Activated naive CD8-positive, alpha-beta T cell treated with anti-CD3 and anti-CD28 coated beads, Interleukin-2, amount 50 U/mL, for 24 hours (primary cell): ENCODE data around the gene CLVS2.

Source experiments
- ATAC-seq: fragments of 150-1000 bp; cut with Tn5 transposase; one replicate; pipeline ENCODE4 v1.10.0; 2021
- DNase-seq: peaks from one replicate; pipeline ENCODE4 v3.0.0; 2021
- H3K27ac Mint-ChIP-seq: one replicate; pipeline ENCODE4 v1.8.0; 2021; ENCODE audit warnings: mild to moderate bottlenecking, mixed read lengths
- H3K27me3 Mint-ChIP-seq: one replicate; pipeline ENCODE4 v1.8.0; 2021; ENCODE audit warnings: mixed read lengths
- H3K36me3 Mint-ChIP-seq: one replicate; pipeline ENCODE4 v1.8.0; 2021; ENCODE audit warnings: low read depth, mixed read lengths
- H3K4me1 Mint-ChIP-seq: one replicate; pipeline ENCODE4 v1.8.0; 2021; ENCODE audit warnings: mixed read lengths
- H3K4me3 Mint-ChIP-seq: one replicate; pipeline ENCODE4 v1.8.0; 2021; ENCODE audit warnings: mild to moderate bottlenecking, moderate library complexity, mixed read lengths
- H3K9me3 Mint-ChIP-seq: one replicate; pipeline ENCODE4 v1.8.0; 2021; ENCODE audit warnings: mixed read lengths

Gene CLVS2

DNA sequence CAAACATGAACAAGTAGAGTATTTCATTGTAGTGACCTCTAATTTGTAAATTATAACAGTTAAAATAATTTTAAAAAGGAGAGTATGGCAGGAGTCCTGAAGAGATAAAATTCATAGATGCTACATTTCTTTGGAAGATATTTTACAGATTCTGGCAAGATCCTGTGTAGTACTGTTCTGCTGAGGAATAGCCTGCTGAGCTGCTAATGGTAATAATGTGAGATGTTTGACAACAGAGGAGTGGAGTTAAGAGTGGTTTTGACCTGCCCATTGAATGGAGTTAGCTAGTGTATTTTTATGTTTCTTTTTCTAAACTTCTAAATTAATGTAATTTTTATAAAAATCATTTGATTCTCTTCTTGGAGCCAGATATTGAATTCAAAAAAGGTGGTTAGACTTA lies 11.8 kb downstream of the CLVS2 start:
- Mint-ChIP-seq H3K9me3 (no peaks in the 10 kb centered on the region), H3K4me3 (no peak overlapping the region), H3K27ac (no peak overlapping the region), H3K27me3 (no peaks in the 10 kb centered on the region), H3K4me1 (no peaks in the 10 kb centered on the region), H3K36me3 (no peaks in the 10 kb centered on the region)
- no peak for ATAC-seq
- no peak for DNase-seq

DNA sequence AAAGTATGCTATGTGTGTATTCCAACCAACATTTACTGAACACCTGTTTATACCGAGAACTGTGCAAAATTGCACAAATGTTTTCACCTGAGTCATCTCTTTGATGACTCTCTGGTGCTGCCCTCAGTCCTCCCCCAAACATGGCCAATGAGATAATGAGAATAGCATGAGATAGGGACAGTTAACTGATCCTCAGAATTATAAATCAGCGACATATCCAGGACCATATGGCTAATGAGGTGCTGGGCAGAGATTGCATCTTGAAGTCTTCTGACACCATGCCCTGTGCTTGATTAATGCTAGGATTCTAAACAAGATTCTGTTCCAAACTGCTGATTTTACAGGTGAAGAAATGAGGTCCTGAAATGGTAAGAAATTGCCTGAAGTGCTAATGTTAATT lies 13.0 kb downstream of the CLVS2 start:
- no peaks in the 10 kb centered on the region for H3K27me3 Mint-ChIP-seq
- no peak for ATAC-seq
- no peak for DNase-seq
- H3K36me3 Mint-ChIP-seq, result no peaks in the 10 kb centered on the region
- H3K27ac Mint-ChIP-seq, result no peak overlapping the region
- no peaks in the 10 kb centered on the region for H3K4me1 Mint-ChIP-seq
- H3K9me3 Mint-ChIP-seq, result no peaks in the 10 kb centered on the region
- H3K4me3 Mint-ChIP-seq, result no peak overlapping the region

DNA sequence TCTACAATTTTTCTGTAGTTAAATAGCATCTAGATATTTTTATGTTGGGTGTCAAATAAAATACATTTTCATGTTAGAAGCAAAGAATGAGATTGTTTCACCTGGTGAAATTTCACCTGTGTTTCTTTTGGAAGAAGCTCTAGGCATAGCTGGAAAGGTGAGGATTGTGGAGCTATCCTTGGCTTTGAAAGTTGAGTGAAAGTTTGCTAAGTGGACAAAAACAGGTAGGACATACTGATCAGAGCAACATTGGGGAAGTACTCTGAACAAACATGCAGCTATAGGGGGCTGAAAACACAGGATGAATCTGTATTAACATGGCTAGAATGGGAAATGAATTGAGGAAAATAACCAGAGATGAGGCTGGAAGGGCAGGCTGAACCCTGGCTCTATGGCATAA lies 18.8 kb downstream of the CLVS2 start:
- ATAC-seq (no peak), DNase-seq (no peak)
- Mint-ChIP-seq H3K4me3 (no peak overlapping the region), H3K36me3 (no peaks in the 10 kb centered on the region), H3K4me1 (no peaks in the 10 kb centered on the region), H3K27me3 (no peaks in the 10 kb centered on the region), H3K9me3 (no peaks in the 10 kb centered on the region), H3K27ac (no peak overlapping the region)

GRCh38 chr6:123016431-123017103 lies 20.5 kb downstream of the CLVS2 start:
- H3K27me3 Mint-ChIP-seq, result no peaks in the 10 kb centered on the region
- DNase-seq (no peak), ATAC-seq (no peak)
- no peak overlapping the region for H3K4me3 Mint-ChIP-seq
- H3K9me3 Mint-ChIP-seq, result peaks cover 5% of the 10 kb centered on the region
- H3K27ac Mint-ChIP-seq, result no peak overlapping the region
- no peaks in the 10 kb centered on the region for H3K36me3 Mint-ChIP-seq
- no peaks in the 10 kb centered on the region for H3K4me1 Mint-ChIP-seq

GRCh38 chr6:123017104-123017682 lies 21.2 kb downstream of the CLVS2 start:
- Mint-ChIP-seq H3K27me3 (no peaks in the 10 kb centered on the region), H3K27ac (no peak overlapping the region), H3K9me3 (peaks cover 5% of the 10 kb centered on the region), H3K4me3 (no peak overlapping the region), H3K36me3 (no peaks in the 10 kb centered on the region), H3K4me1 (no peaks in the 10 kb centered on the region)
- ATAC-seq (no peak), DNase-seq (no peak)

DNA sequence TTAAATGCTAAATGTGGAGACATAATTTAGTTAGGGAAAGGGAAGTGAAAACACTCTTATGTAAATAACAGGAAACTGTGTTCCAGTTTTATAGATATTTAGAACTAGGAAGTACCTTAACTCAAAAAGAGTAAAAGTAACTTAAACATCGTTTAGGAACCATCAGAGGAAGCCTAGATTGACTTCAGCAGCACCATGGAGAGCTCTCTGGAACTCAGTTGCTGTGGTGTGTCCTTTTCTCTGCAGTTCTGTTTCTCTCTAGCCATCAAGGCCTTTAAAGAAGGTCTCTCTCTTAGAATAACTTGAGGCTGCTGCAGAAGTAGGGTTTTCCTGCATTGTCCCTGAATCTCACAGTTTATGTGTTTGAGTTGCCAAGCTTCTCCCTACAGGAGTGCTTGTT lies 26.9 kb downstream of the CLVS2 start:
- H3K9me3 Mint-ChIP-seq, result peaks cover 5% of the 10 kb centered on the region
- ATAC-seq (no peak), DNase-seq (no peak)
- H3K4me1 Mint-ChIP-seq, result no peaks in the 10 kb centered on the region
- H3K27ac Mint-ChIP-seq, result no peak overlapping the region
- no peaks in the 10 kb centered on the region for H3K36me3 Mint-ChIP-seq
- no peaks in the 10 kb centered on the region for H3K27me3 Mint-ChIP-seq
- H3K4me3 Mint-ChIP-seq, result no peak overlapping the region

DNA sequence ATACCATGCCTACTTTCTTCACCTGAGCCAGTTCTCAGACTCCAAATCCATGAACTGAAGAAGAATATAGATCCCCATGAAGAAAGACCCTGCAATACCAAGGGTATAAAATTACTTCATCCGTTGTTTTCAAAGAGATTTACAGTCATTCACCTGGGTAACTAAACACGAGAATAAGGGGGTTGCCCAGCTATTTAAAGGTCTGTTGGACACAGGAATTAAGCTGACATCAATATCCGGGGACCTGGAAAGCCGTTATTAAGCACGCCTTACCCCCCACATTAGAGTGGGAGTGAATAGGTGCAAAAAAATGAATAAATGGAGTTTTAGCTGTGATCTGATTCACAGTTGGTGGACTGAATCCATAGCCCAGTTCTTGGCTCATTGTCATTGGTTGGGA lies 28.9 kb downstream of the CLVS2 start:
- H3K4me3 Mint-ChIP-seq, result no peak overlapping the region
- no peak for ATAC-seq
- no peaks in the 10 kb centered on the region for H3K4me1 Mint-ChIP-seq

DNA sequence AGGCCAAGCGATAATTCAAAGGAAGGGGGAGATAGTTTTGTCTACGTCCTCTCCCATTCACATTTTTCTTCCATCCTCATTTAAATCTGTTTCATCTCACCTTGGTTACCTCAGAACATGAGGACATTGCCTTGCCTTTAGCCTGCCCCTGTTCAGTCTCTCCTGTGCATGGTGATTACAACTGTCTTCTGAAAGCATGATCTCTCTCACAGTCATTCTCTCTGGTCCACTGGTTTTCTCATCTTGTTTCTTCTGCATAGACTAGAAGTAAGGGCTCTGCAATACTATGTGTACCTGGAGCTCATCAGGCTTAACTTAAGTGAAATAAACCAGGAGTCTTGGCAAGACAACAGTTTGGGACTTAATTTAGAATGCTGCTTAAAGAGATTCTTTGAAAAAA lies 31.4 kb downstream of the CLVS2 start:
- no peaks in the 10 kb centered on the region for H3K4me1 Mint-ChIP-seq
- H3K9me3 Mint-ChIP-seq, result no peaks in the 10 kb centered on the region
- H3K4me3 Mint-ChIP-seq, result no peak overlapping the region
- no peaks in the 10 kb centered on the region for H3K36me3 Mint-ChIP-seq
- no peak overlapping the region for H3K27ac Mint-ChIP-seq
- ATAC-seq, result no peak
- H3K27me3 Mint-ChIP-seq, result no peaks in the 10 kb centered on the region
- no peak for DNase-seq

More for the DNA sequence above, 28.9 kb downstream of the CLVS2 start:
- Mint-ChIP-seq H3K27me3 (no peaks in the 10 kb centered on the region), H3K27ac (no peak overlapping the region), H3K9me3 (peaks cover 5% of the 10 kb centered on the region), H3K36me3 (no peaks in the 10 kb centered on the region)
- no peak for DNase-seq

- DNase-seq (no peak), ATAC-seq (no peak)
- Mint-ChIP-seq H3K27ac (no peak overlapping the region), H3K9me3 (no peaks in the 10 kb centered on the region), H3K27me3 (no peaks in the 10 kb centered on the region), H3K36me3 (no peaks in the 10 kb centered on the region), H3K4me1 (no peaks in the 10 kb centered on the region), H3K4me3 (no peak overlapping the region)
Measured at GRCh38 chr6:123028263-123028662, 32.2 kb downstream of the CLVS2 start.

DNA sequence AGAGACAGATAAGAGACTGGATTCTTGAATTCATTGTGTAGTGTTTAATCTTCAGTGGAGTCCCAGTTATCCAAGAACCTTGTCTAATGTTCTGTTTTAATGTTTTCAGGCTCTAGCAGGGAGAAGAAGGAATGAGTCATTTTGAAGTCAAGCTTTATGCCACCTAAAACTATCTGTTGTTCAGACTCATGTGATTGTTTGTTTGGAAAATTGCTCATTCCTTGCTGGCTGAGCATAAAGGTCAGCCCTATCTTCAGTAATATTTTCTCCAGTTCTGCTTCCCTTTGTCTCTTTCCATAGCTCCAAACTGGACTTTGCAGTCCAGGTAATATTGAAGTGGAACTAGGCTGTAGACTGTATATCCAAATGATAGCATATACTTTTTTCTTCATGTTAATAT lies 34.2 kb downstream of the CLVS2 start:
- Mint-ChIP-seq H3K36me3 (no peaks in the 10 kb centered on the region), H3K4me3 (no peak overlapping the region)

GRCh38 chr6:123036648-123037047 lies 40.6 kb downstream of the CLVS2 start:
- no peaks in the 10 kb centered on the region for H3K9me3 Mint-ChIP-seq
- H3K4me3 Mint-ChIP-seq, result no peak overlapping the region
- H3K27ac Mint-ChIP-seq, result no peak overlapping the region
- H3K36me3 Mint-ChIP-seq, result no peaks in the 10 kb centered on the region
- H3K27me3 Mint-ChIP-seq, result no peaks in the 10 kb centered on the region
- ATAC-seq (no peak), DNase-seq (no peak)
- no peaks in the 10 kb centered on the region for H3K4me1 Mint-ChIP-seq

More for the DNA sequence above, 34.2 kb downstream of the CLVS2 start:
- DNase-seq (no peak), ATAC-seq (no peak)
- Mint-ChIP-seq H3K9me3 (no peaks in the 10 kb centered on the region), H3K27ac (no peak overlapping the region), H3K27me3 (no peaks in the 10 kb centered on the region), H3K4me1 (no peaks in the 10 kb centered on the region)

DNA sequence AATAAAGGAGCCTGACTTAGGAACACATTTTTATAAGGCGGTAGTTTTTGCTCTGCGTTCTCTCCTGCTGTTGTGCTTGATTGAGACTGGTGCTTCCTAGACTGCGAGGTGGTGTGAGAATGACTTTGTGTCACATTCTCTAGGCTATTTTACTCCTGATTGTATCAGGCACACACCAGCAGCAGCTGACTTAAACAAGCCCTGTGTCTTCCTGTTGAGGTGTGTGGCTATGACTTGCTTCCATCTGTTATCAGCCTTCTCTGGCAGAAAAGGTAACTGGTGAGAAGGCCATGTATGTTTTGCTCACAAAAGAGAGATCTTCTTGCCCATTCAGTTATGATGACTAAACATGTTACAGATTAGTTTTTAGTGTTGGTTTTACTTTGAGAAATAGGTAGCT lies 43.4 kb downstream of the CLVS2 start:
- Mint-ChIP-seq H3K36me3 (no peaks in the 10 kb centered on the region), H3K9me3 (no peaks in the 10 kb centered on the region)
- ATAC-seq, result no peak

GRCh38 chr6:123042401-123042800 lies 46.4 kb downstream of the CLVS2 start:
- Mint-ChIP-seq H3K27ac (no peak overlapping the region), H3K36me3 (no peaks in the 10 kb centered on the region), H3K9me3 (no peaks in the 10 kb centered on the region), H3K27me3 (no peaks in the 10 kb centered on the region), H3K4me3 (no peak overlapping the region), H3K4me1 (no peaks in the 10 kb centered on the region)
- DNase-seq (no peak), ATAC-seq (no peak)

More for the DNA sequence above, 43.4 kb downstream of the CLVS2 start:
- no peaks in the 10 kb centered on the region for H3K4me1 Mint-ChIP-seq
- H3K27ac Mint-ChIP-seq, result no peak overlapping the region
- no peak overlapping the region for H3K4me3 Mint-ChIP-seq
- H3K27me3 Mint-ChIP-seq, result no peaks in the 10 kb centered on the region
- no peak for DNase-seq

GRCh38 chr6:123044341-123044860 lies 48.4 kb downstream of the CLVS2 start:
- DNase-seq, result no peak
- no peak for ATAC-seq

DNA sequence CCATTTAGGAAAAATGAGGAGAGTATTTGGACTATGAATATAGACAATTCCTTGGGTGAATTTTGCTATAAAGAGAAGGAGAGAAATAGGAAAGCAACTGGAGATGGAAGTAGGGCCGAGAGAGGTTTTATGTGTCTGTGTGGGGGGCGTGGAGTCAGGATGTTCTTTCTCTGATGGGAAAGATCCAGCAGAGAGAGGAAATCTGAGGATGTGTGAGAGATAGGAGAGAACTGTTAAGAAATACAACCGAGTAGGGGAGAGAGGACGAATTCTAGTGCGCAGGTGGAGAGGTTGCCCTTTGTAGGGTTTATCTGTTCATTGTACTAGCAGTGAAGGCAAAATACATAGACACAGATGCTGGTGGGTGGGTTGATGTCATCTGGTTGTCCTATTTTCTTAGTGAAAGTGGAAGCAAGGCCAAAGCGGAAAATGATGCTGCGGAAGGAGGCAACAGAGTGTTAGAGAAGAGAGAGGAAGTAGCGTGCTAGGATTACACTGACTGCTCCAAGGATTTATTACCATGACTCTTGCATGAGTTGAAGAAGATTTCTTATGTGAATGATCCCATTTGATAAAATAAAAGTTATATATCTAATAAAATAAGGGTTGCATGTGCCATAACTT lies 57.7 kb downstream of the CLVS2 start:
- no peaks in the 10 kb centered on the region for H3K36me3 Mint-ChIP-seq
- H3K4me1 Mint-ChIP-seq, result no peaks in the 10 kb centered on the region
- no peak overlapping the region for H3K4me3 Mint-ChIP-seq
- H3K27me3 Mint-ChIP-seq, result no peaks in the 10 kb centered on the region
- ATAC-seq (no peak), DNase-seq (no peak)
- H3K27ac Mint-ChIP-seq, result no peak overlapping the region
- H3K9me3 Mint-ChIP-seq, result no peaks in the 10 kb centered on the region

More at GRCh38 chr6:123044341-123044860, 48.4 kb downstream of the CLVS2 start:
- H3K27me3 Mint-ChIP-seq, result no peaks in the 10 kb centered on the region
- H3K36me3 Mint-ChIP-seq, result no peaks in the 10 kb centered on the region
- H3K9me3 Mint-ChIP-seq, result no peaks in the 10 kb centered on the region
- no peak overlapping the region for H3K27ac Mint-ChIP-seq
- H3K4me1 Mint-ChIP-seq, result no peaks in the 10 kb centered on the region
- no peak overlapping the region for H3K4me3 Mint-ChIP-seq
